Measurements from ENCODE around the gene MRPL22.

DNA sequence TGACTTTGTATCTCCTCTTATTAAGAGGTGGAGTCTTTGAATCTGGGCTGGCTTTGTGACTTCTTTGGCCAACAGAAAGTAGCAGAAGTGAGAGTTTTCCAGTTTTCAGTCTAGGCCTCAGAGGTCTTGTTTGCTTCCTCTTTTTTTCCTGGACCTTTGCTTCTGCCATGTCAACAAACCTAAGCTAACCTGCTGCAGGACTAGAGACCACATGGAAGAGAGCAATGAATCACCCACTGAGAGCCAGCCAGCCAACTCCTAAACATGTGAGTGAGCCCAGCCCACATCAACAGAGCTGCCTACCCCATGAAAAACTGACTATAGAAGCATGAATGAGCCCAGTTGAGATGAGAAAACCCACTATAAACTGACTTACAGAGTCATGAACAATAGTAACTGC lies 29.9 kb downstream of the MRPL22 start:
- TF ChIP-seq, protein P1, sequence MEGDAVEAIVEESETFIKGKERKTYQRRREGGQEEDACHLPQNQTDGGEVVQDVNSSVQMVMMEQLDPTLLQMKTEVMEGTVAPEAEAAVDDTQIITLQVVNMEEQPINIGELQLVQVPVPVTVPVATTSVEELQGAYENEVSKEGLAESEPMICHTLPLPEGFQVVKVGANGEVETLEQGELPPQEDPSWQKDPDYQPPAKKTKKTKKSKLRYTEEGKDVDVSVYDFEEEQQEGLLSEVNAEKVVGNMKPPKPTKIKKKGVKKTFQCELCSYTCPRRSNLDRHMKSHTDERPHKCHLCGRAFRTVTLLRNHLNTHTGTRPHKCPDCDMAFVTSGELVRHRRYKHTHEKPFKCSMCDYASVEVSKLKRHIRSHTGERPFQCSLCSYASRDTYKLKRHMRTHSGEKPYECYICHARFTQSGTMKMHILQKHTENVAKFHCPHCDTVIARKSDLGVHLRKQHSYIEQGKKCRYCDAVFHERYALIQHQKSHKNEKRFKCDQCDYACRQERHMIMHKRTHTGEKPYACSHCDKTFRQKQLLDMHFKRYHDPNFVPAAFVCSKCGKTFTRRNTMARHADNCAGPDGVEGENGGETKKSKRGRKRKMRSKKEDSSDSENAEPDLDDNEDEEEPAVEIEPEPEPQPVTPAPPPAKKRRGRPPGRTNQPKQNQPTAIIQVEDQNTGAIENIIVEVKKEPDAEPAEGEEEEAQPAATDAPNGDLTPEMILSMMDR (IDR thresholded peaks at IDR 0.05), result no peak
- TF ChIP-seq POLR2A (IDR thresholded peaks at IDR 0.05) (no peak), EP300 (IDR thresholded peaks at IDR 0.05) (no peak)

Measured in tibial nerve (tissue), 4 donors.